GM19395 (cell line): ENCODE measurements around the gene ECHDC3.
A peak's percentile ranks its signal among the peaks of the same experiment; 100 is the strongest.

Experiments used
- ATAC-seq: cut with Tn5 transposase; IDR thresholded peaks from one replicate; pipeline ENCODE4 v1.9.1; 2021; ENCODE audit warnings: mild to moderate bottlenecking, moderate library complexity; ENCODE audit not compliant: unreplicated experiment

The ECHDC3 gene

GRCh38 chr10:11746883-11747539 is 4.8 kb downstream of the ECHDC3 start:
- no peak for ATAC-seq

GRCh38 chr10:11748866-11749265 is 6.7 kb downstream of the ECHDC3 start:
- ATAC-seq: no peak

- ATAC-seq: no peak
Observed at GRCh38 chr10:11750420-11750819, 8.2 kb downstream of the ECHDC3 start.

GRCh38 chr10:11754173-11754572 is 12.0 kb downstream of the ECHDC3 start:
- no peak for ATAC-seq

- ATAC-seq: no peak
Observed at GRCh38 chr10:11754620-11755019, 12.4 kb downstream of the ECHDC3 start.

GRCh38 chr10:11755512-11756263 is 13.5 kb downstream of the ECHDC3 start:
- ATAC-seq: no peak

GRCh38 chr10:11756766-11757315 is 14.7 kb downstream of the ECHDC3 start:
- no peak for ATAC-seq

- ATAC-seq: no peak
Observed at GRCh38 chr10:11757454-11757820, 15.3 kb downstream of the ECHDC3 start.

GRCh38 chr10:11757821-11758463 is 15.8 kb downstream of the ECHDC3 start:
- peak; percentile 99 for ATAC-seq

GRCh38 chr10:11758527-11759236 is 16.5 kb downstream of the ECHDC3 start:
- no peak for ATAC-seq

- no peak for ATAC-seq
Observed at GRCh38 chr10:11759347-11759746, 17.2 kb downstream of the ECHDC3 start.

- no peak for ATAC-seq
Observed at GRCh38 chr10:11760151-11760550, 18.0 kb downstream of the ECHDC3 start.

- no peak for ATAC-seq
Observed at GRCh38 chr10:11760861-11761260, 18.7 kb downstream of the ECHDC3 start.

GRCh38 chr10:11761431-11761830 is 19.2 kb downstream of the ECHDC3 start:
- no peak for ATAC-seq

GRCh38 chr10:11762706-11763500 is 20.7 kb downstream of the ECHDC3 start:
- ATAC-seq: no peak

- no peak for ATAC-seq
Observed at GRCh38 chr10:11763501-11763861, 21.3 kb downstream of the ECHDC3 start.

- no peak for ATAC-seq
Observed at GRCh38 chr10:11765141-11765540, 23.0 kb downstream of the ECHDC3 start.

GRCh38 chr10:11772575-11773288 is 30.6 kb downstream of the ECHDC3 start:
- no peak for ATAC-seq

GRCh38 chr10:11773761-11774441 is 31.7 kb downstream of the ECHDC3 start:
- ATAC-seq: no peak
